ENCODE results near the gene FNDC3A.

FNDC3A gene

DNA sequence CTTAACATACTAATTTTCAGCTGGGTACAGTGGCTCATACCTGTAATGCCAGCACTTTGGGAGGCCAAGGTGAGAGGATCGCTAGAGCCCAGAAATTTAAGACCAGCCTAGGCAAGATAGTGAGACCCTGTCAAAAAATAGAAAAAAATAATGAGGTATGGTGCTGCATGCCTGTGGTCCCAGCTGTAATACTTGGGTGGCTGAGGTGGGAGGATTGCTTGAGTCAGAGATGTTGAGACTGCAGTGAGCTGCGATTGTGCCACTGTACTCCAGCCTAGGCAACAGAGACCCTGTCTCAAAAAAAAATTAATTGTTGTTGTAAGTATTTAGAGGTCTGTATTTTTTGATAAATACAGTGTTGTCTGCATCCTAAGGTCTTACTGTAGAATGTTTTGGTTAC, 66.8 kb downstream of the FNDC3A start:
- H3K27me3 ChIP-seq (ENCODE audit: insufficient read depth, low read depth), result no peaks in the 10 kb centered on the region
- no peak overlapping the region for H3K27ac ChIP-seq
- H3K79me2 ChIP-seq (ENCODE audit: insufficient read depth, low read depth), result no peaks in the 10 kb centered on the region
- no peak for TF ChIP-seq CTCF (conservative IDR thresholded peaks at IDR 0.05; ENCODE audit: low read depth, low read length)
- no peaks in the 10 kb centered on the region for H3K36me3 ChIP-seq (ENCODE audit: insufficient read depth)
- no peak overlapping the region for H3K4me2 ChIP-seq
- H3K4me1 ChIP-seq (ENCODE audit: low read depth, poor library complexity, severe bottlenecking), result no peaks in the 10 kb centered on the region
- H2AFZ ChIP-seq (ENCODE audit: low read depth), result no peak overlapping the region
- H4K20me1 ChIP-seq (ENCODE audit: insufficient read depth), result no peaks in the 10 kb centered on the region
- no peak overlapping the region for H3K4me3 ChIP-seq (IDR thresholded peaks at IDR 0.05; ENCODE audit: insufficient read depth, low read depth, low read length)
- H3K9ac ChIP-seq, result no peak overlapping the region

DNA sequence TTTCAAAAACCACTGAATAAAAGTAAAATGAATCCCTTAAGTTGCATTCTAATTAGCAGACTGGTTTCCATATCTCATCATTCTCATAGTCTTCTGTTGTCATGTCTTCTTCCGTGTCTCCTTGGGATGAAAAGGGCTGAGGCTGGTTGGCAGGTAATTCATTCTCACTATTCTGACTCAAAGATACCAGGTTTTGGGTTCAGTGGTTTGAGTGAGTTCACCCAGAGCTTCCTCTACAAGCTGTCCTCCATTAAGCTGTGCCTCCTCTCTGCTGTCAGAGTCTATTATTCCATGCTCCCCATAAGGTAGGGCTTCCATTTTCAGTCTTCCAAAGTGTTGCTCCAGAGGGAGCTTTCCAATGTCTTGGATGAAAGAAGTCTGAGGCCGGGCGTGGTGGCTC, 68.3 kb downstream of the FNDC3A start:
- Histone ChIP-seq H4K20me1 (ENCODE audit: insufficient read depth) (no peaks in the 10 kb centered on the region), H2AFZ (ENCODE audit: low read depth) (no peak overlapping the region), H3K27ac (no peak overlapping the region), H3K4me2 (no peak overlapping the region), H3K27me3 (ENCODE audit: insufficient read depth, low read depth) (no peaks in the 10 kb centered on the region), H3K9ac (no peak overlapping the region), H3K4me3 (IDR thresholded peaks at IDR 0.05; ENCODE audit: insufficient read depth, low read depth, low read length) (no peak overlapping the region), H3K79me2 (ENCODE audit: insufficient read depth, low read depth) (no peaks in the 10 kb centered on the region; the same call in 1 of the 2 replicates), H3K4me1 (ENCODE audit: low read depth, poor library complexity, severe bottlenecking) (no peaks in the 10 kb centered on the region), H3K36me3 (ENCODE audit: insufficient read depth) (no peaks in the 10 kb centered on the region)
- no peak for TF ChIP-seq CTCF (conservative IDR thresholded peaks at IDR 0.05; ENCODE audit: low read depth, low read length)

GRCh38 chr13:49044836-49045235, 69.1 kb downstream of the FNDC3A start:
- Histone ChIP-seq H3K27me3 (ENCODE audit: insufficient read depth, low read depth) (no peaks in the 10 kb centered on the region), H3K27ac (no peak overlapping the region), H4K20me1 (ENCODE audit: insufficient read depth) (no peaks in the 10 kb centered on the region), H3K4me2 (no peak overlapping the region), H3K79me2 (ENCODE audit: insufficient read depth, low read depth) (no peaks in the 10 kb centered on the region; the same call in 1 of the 2 replicates), H3K4me1 (ENCODE audit: low read depth, poor library complexity, severe bottlenecking) (no peaks in the 10 kb centered on the region), H3K9ac (no peak overlapping the region), H3K4me3 (IDR thresholded peaks at IDR 0.05; ENCODE audit: insufficient read depth, low read depth, low read length) (no peak overlapping the region), H3K36me3 (ENCODE audit: insufficient read depth) (no peaks in the 10 kb centered on the region), H2AFZ (ENCODE audit: low read depth) (no peak overlapping the region)
- no peak for TF ChIP-seq CTCF (conservative IDR thresholded peaks at IDR 0.05; ENCODE audit: low read depth, low read length)

DNA sequence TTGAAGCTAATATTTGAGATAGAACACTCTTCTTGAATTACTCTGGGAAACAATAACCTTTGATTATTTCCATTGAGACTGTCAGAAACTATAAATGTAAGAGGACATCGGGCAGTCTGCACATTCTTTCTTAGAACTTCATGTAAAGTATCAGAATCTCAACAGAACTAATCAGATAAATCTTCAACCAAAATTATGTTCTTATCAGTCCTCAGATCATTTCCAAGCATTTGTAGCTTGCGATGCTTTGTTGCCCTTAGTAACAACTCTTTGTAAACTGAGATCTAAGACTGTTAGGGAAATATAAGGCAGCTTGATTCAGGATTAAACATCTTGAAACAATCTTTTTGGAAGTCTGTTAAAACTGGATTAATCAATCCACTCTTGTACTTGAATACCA, 70.3 kb downstream of the FNDC3A start:
- Histone ChIP-seq H3K4me1 (ENCODE audit: low read depth, poor library complexity, severe bottlenecking) (no peaks in the 10 kb centered on the region), H3K4me2 (no peak overlapping the region), H3K27ac (no peak overlapping the region), H3K27me3 (ENCODE audit: insufficient read depth, low read depth) (no peaks in the 10 kb centered on the region), H3K79me2 (ENCODE audit: insufficient read depth, low read depth) (no peaks in the 10 kb centered on the region; the same call in 1 of the 2 replicates), H3K4me3 (IDR thresholded peaks at IDR 0.05; ENCODE audit: insufficient read depth, low read depth, low read length) (no peak overlapping the region), H2AFZ (ENCODE audit: low read depth) (no peak overlapping the region), H3K9ac (no peak overlapping the region), H3K36me3 (ENCODE audit: insufficient read depth) (no peaks in the 10 kb centered on the region), H4K20me1 (ENCODE audit: insufficient read depth) (no peaks in the 10 kb centered on the region)
- TF ChIP-seq CTCF (conservative IDR thresholded peaks at IDR 0.05; ENCODE audit: low read depth, low read length), result no peak

Data from KMS-11 (cell line).